ENCODE measurements around the gene FAM98B. TPM values are rescaled to one million over a fixed set of nuclear protein-coding genes. Genes with fewer than 3 reads are reported as not detected.

The FAM98B gene
- total and polyA plus RNA-seq, 2 experiments from 2014 or later, result 10.1 to 32.5 TPM

DNA sequence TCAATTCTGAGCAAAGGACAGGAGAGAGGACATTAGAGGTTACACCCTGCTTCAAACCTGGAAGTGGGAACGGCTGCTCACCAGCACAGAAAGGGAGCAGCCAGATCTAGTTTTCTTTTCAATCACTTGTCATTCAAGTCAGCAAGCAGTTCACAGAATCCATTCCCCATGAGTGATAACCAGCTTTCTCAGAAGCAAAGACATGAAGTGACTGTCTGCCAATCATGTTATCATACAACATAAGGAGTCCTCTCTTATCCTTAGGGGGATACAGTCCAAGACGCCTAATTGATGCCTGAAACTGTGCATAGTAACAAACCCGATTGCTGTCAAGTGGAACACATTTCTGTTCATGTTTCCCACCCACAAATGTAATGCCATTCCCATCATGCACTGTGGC, 54.7 kb downstream of the FAM98B start:
- no peak overlapping the region for H3K27ac Mint-ChIP-seq
- Histone ChIP-seq H3F3A (replicated peaks; ENCODE audit: low read depth) (no peaks in the 10 kb centered on the region), H3K9me2 (ENCODE audit: insufficient read depth) (no peaks in the 10 kb centered on the region), H3K4me1 (ENCODE audit: insufficient read depth) (no peaks in the 10 kb centered on the region), H3K4me2 (no peak overlapping the region), H2AFZ (no peak overlapping the region), H3K36me3 (ENCODE audit: insufficient read depth) (no peaks in the 10 kb centered on the region), H4K20me1 (replicated peaks; ENCODE audit: insufficient read depth) (no peaks in the 10 kb centered on the region), H3K79me2 (replicated peaks; ENCODE audit: insufficient read depth) (no peaks in the 10 kb centered on the region), H3K4me3 (no peak overlapping the region), H3K27ac (ENCODE audit: low read depth) (no peak overlapping the region), H3K27me3 (ENCODE audit: insufficient read depth) (no peaks in the 10 kb centered on the region)
- ATAC-seq (no peak), DNase-seq (ENCODE audit: low spot score) (no peak)
- 0 out of 3 replicates have a peak, but pooled peaks cover under 1% of the 10 kb centered on the region for H3K4me1 Mint-ChIP-seq
- H3K4me3 Mint-ChIP-seq, result no peak overlapping the region
- TF ChIP-seq ZNF331 (CRISPR knock-in tag; IDR thresholded peaks at IDR 0.05; ENCODE audit: low read depth), result no peak
- TF ChIP-seq STAT1 (IDR thresholded peaks at IDR 0.05; ENCODE audit: unreplicated experiment), result no peak
- H3K9me3 Mint-ChIP-seq, result no peaks in the 10 kb centered on the region
- H3K27me3 Mint-ChIP-seq (ENCODE audit: insufficient read depth, low read depth, poor library complexity), result peaks cover 2% of the 10 kb centered on the region
- peaks cover 4% of the 10 kb centered on the region; the same call in 1 of the 3 replicates for H3K36me3 Mint-ChIP-seq (ENCODE audit: low read depth)

GRCh38 chr15:38509152-38509551, 55.2 kb downstream of the FAM98B start:
- H3K27me3 Mint-ChIP-seq (ENCODE audit: insufficient read depth, low read depth, poor library complexity), result peaks cover 2% of the 10 kb centered on the region
- H3K36me3 Mint-ChIP-seq (ENCODE audit: low read depth), result peaks cover 4% of the 10 kb centered on the region; the same call in 1 of the 3 replicates
- Histone ChIP-seq H3K27me3 (ENCODE audit: insufficient read depth) (no peaks in the 10 kb centered on the region), H2AFZ (no peak overlapping the region), H3K4me1 (ENCODE audit: insufficient read depth) (no peaks in the 10 kb centered on the region), H3K27ac (ENCODE audit: low read depth) (no peak overlapping the region), H3K79me2 (replicated peaks; ENCODE audit: insufficient read depth) (no peaks in the 10 kb centered on the region), H3K9me2 (ENCODE audit: insufficient read depth) (no peaks in the 10 kb centered on the region), H3K4me2 (no peak overlapping the region), H4K20me1 (replicated peaks; ENCODE audit: insufficient read depth) (no peaks in the 10 kb centered on the region), H3K36me3 (ENCODE audit: insufficient read depth) (no peaks in the 10 kb centered on the region), H3F3A (replicated peaks; ENCODE audit: low read depth) (no peaks in the 10 kb centered on the region), H3K4me3 (no peak overlapping the region)
- no peak overlapping the region for H3K27ac Mint-ChIP-seq
- ATAC-seq (no peak), DNase-seq (ENCODE audit: low spot score) (no peak)
- no peak for TF ChIP-seq STAT1 (IDR thresholded peaks at IDR 0.05; ENCODE audit: unreplicated experiment)
- H3K4me3 Mint-ChIP-seq, result no peak overlapping the region
- H3K9me3 Mint-ChIP-seq, result no peaks in the 10 kb centered on the region
- 0 out of 3 replicates have a peak, but pooled peaks cover 3% of the 10 kb centered on the region for H3K4me1 Mint-ChIP-seq

DNA sequence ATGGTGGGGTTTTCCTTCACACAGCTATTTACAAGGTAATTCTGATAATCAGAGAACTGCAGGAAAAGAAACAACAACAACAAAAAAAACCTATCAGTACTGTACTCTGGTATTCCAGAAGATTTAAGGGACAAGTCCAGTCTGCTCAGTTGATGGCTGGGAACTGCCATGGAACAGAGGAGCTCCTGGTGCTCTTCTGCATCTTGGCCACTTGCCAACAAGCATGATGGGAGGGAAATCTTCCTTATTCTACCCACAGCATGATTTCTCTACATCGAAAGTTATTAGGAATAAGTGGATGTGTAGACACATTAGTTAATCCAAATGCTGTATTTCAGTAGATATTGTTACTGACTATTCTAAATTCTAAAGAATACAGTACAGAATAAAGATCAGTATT, 59.0 kb downstream of the FAM98B start:
- peaks cover 2% of the 10 kb centered on the region for H3K27me3 Mint-ChIP-seq (ENCODE audit: insufficient read depth, low read depth, poor library complexity)
- TF ChIP-seq NANOG (IDR thresholded peaks at IDR 0.05; ENCODE audit: borderline replicate concordance), result no peak
- no peak for TF ChIP-seq CREB1 (CRISPR knock-in tag; IDR thresholded peaks at IDR 0.05; ENCODE audit: low read depth)
- TF ChIP-seq ZNF331 (CRISPR knock-in tag; IDR thresholded peaks at IDR 0.05; ENCODE audit: low read depth), result no peak
- TF ChIP-seq STAT1 (IDR thresholded peaks at IDR 0.05; ENCODE audit: unreplicated experiment), result no peak
- TF ChIP-seq ZNF114 (CRISPR knock-in tag; IDR thresholded peaks at IDR 0.05), result no peak
- TF ChIP-seq, protein P1, sequence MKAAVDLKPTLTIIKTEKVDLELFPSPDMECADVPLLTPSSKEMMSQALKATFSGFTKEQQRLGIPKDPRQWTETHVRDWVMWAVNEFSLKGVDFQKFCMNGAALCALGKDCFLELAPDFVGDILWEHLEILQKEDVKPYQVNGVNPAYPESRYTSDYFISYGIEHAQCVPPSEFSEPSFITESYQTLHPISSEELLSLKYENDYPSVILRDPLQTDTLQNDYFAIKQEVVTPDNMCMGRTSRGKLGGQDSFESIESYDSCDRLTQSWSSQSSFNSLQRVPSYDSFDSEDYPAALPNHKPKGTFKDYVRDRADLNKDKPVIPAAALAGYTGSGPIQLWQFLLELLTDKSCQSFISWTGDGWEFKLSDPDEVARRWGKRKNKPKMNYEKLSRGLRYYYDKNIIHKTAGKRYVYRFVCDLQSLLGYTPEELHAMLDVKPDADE (IDR thresholded peaks at IDR 0.05), result no peak
- TF ChIP-seq, protein P2, sequence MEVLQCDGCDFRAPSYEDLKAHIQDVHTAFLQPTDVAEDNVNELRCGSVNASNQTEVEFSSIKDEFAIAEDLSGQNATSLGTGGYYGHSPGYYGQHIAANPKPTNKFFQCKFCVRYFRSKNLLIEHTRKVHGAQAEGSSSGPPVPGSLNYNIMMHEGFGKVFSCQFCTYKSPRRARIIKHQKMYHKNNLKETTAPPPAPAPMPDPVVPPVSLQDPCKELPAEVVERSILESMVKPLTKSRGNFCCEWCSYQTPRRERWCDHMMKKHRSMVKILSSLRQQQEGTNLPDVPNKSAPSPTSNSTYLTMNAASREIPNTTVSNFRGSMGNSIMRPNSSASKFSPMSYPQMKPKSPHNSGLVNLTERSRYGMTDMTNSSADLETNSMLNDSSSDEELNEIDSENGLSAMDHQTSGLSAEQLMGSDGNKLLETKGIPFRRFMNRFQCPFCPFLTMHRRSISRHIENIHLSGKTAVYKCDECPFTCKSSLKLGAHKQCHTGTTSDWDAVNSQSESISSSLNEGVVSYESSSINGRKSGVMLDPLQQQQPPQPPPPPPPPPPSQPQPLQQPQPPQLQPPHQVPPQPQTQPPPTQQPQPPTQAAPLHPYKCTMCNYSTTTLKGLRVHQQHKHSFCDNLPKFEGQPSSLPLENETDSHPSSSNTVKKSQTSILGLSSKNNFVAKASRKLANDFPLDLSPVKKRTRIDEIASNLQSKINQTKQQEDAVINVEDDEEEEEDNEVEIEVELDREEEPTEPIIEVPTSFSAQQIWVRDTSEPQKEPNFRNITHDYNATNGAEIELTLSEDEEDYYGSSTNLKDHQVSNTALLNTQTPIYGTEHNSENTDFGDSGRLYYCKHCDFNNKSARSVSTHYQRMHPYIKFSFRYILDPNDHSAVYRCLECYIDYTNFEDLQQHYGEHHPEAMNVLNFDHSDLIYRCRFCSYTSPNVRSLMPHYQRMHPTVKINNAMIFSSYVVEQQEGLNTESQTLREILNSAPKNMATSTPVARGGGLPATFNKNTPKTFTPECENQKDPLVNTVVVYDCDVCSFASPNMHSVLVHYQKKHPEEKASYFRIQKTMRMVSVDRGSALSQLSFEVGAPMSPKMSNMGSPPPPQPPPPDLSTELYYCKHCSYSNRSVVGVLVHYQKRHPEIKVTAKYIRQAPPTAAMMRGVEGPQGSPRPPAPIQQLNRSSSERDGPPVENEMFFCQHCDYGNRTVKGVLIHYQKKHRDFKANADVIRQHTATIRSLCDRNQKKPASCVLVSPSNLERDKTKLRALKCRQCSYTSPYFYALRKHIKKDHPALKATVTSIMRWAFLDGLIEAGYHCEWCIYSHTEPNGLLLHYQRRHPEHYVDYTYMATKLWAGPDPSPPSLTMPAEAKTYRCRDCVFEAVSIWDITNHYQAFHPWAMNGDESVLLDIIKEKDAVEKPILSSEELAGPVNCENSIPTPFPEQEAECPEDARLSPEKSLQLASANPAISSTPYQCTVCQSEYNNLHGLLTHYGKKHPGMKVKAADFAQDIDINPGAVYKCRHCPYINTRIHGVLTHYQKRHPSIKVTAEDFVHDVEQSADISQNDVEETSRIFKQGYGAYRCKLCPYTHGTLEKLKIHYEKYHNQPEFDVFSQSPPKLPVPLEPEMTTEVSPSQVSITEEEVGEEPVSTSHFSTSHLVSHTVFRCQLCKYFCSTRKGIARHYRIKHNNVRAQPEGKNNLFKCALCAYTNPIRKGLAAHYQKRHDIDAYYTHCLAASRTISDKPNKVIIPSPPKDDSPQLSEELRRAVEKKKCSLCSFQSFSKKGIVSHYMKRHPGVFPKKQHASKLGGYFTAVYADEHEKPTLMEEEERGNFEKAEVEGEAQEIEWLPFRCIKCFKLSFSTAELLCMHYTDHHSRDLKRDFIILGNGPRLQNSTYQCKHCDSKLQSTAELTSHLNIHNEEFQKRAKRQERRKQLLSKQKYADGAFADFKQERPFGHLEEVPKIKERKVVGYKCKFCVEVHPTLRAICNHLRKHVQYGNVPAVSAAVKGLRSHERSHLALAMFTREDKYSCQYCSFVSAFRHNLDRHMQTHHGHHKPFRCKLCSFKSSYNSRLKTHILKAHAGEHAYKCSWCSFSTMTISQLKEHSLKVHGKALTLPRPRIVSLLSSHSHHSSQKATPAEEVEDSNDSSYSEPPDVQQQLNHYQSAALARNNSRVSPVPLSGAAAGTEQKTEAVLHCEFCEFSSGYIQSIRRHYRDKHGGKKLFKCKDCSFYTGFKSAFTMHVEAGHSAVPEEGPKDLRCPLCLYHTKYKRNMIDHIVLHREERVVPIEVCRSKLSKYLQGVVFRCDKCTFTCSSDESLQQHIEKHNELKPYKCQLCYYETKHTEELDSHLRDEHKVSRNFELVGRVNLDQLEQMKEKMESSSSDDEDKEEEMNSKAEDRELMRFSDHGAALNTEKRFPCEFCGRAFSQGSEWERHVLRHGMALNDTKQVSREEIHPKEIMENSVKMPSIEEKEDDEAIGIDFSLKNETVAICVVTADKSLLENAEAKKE (CRISPR knock-in tag; IDR thresholded peaks at IDR 0.05), result no peak

More for the DNA sequence above, 59.0 kb downstream of the FAM98B start:
- H3K4me1 Mint-ChIP-seq, result peaks cover 38% of the 10 kb centered on the region
- ATAC-seq (no peak), DNase-seq (ENCODE audit: low spot score) (no peak)
- H3K27ac Mint-ChIP-seq, result no peak overlapping the region
- H3K36me3 Mint-ChIP-seq (ENCODE audit: low read depth), result peaks cover 4% of the 10 kb centered on the region; the same call in 1 of the 3 replicates
- H3K4me2 ChIP-seq, result no peak overlapping the region
- no peaks in the 10 kb centered on the region for H3K9me3 Mint-ChIP-seq
- no peaks in the 10 kb centered on the region for H3K36me3 ChIP-seq (ENCODE audit: insufficient read depth)
- H3K9me2 ChIP-seq (ENCODE audit: insufficient read depth), result no peaks in the 10 kb centered on the region
- no peak overlapping the region for H3K27ac ChIP-seq (ENCODE audit: low read depth)
- no peaks in the 10 kb centered on the region for H3F3A ChIP-seq (replicated peaks; ENCODE audit: low read depth)
- no peaks in the 10 kb centered on the region for H3K27me3 ChIP-seq (ENCODE audit: insufficient read depth)
- H2AFZ ChIP-seq, result no peak overlapping the region
- no peaks in the 10 kb centered on the region for H4K20me1 ChIP-seq (replicated peaks; ENCODE audit: insufficient read depth)
- H3K4me3 ChIP-seq, result no peak overlapping the region
- H3K79me2 ChIP-seq (replicated peaks; ENCODE audit: insufficient read depth), result no peaks in the 10 kb centered on the region
- H3K4me3 Mint-ChIP-seq, result no peak overlapping the region
- peaks cover 23% of the 10 kb centered on the region for H3K4me1 ChIP-seq (ENCODE audit: insufficient read depth)

Measured in GM23338 (cell line).